Activated T-cell treated with anti-CD3 and anti-CD28 coated beads, Interleukin-2, amount 50 U/mL, for 4 hours (primary cell): ENCODE measurements around the gene PIGB. TPM values are rescaled to one million over a fixed set of nuclear protein-coding genes. Genes with fewer than 3 reads are reported as not detected.
"Not testable (repeated sequence)": the region's sequence is repeated elsewhere in the genome, so short reads cannot be mapped to it uniquely, and the experiment has no call there.

Experiments used
- ATAC-seq, 2 donors: fragments of 200-7000 bp; cut with Tn5 transposase; one replicate each; pipeline ENCODE4 v1.10.0; 2021
- DNase-seq: peaks from one replicate; pipeline ENCODE4 v3.0.0-alpha.2; 2020
- H3K27me3 Mint-ChIP-seq: one replicate; pipeline ENCODE4 v1.8.0; 2021; ENCODE audit warnings: low read depth, mixed read lengths
- H3K36me3 Mint-ChIP-seq: one replicate; pipeline ENCODE4 v1.8.0; 2022; ENCODE audit warnings: mixed read lengths; ENCODE audit not compliant: insufficient read depth
- H3K4me1 Mint-ChIP-seq: one replicate; pipeline ENCODE4 v1.8.0; 2021; ENCODE audit warnings: low read depth, mixed read lengths
- H3K4me3 Mint-ChIP-seq: one replicate; pipeline ENCODE4 v1.8.0; 2021; ENCODE audit warnings: mild to moderate bottlenecking, moderate library complexity, mixed read lengths
- H3K9me3 Mint-ChIP-seq: one replicate; pipeline ENCODE4 v1.8.0; 2021; ENCODE audit warnings: mixed read lengths
- total RNA-seq, 3 donors: library from RNA; stranded (reverse); gene quantifications; one replicate each; pipeline ENCODE4 v1.2.1, GENCODE V29; 2021

The PIGB gene
- total RNA-seq, 3 donors from 2014 or later: 12.2 to 14.2 (median 13.0) TPM

GRCh38 chr15:55286442-55287189 is 32.4 kb upstream of the PIGB start:
- DNase-seq, ATAC-seq, H3K9me3 Mint-ChIP-seq, H3K27me3 Mint-ChIP-seq: not testable (repeated sequence)
- H3K4me3 Mint-ChIP-seq: peak overlapping the region; percentile 96
- peaks cover 28% of the 10 kb centered on the region for H3K36me3 Mint-ChIP-seq
- H3K4me1 Mint-ChIP-seq: peaks cover 72% of the 10 kb centered on the region

GRCh38 chr15:55288006-55288717 is 30.9 kb upstream of the PIGB start:
- Mint-ChIP-seq H3K36me3 (peaks cover 28% of the 10 kb centered on the region), H3K27me3 (no peaks in the 10 kb centered on the region), H3K4me1 (peaks cover 56% of the 10 kb centered on the region), H3K4me3 (peak overlapping the region; percentile 96), H3K9me3 (no peaks in the 10 kb centered on the region)
- ATAC-seq (no peak), DNase-seq (no peak)

- Mint-ChIP-seq H3K4me3 (peak overlapping the region; percentile 96), H3K9me3 (no peaks in the 10 kb centered on the region), H3K27me3 (no peaks in the 10 kb centered on the region), H3K36me3 (peaks cover 25% of the 10 kb centered on the region), H3K4me1 (peaks cover 47% of the 10 kb centered on the region)
- ATAC-seq (peak; percentile 38 to 49), DNase-seq (peak; percentile 23)
Measured at GRCh38 chr15:55289011-55289745, 29.8 kb upstream of the PIGB start.

DNA sequence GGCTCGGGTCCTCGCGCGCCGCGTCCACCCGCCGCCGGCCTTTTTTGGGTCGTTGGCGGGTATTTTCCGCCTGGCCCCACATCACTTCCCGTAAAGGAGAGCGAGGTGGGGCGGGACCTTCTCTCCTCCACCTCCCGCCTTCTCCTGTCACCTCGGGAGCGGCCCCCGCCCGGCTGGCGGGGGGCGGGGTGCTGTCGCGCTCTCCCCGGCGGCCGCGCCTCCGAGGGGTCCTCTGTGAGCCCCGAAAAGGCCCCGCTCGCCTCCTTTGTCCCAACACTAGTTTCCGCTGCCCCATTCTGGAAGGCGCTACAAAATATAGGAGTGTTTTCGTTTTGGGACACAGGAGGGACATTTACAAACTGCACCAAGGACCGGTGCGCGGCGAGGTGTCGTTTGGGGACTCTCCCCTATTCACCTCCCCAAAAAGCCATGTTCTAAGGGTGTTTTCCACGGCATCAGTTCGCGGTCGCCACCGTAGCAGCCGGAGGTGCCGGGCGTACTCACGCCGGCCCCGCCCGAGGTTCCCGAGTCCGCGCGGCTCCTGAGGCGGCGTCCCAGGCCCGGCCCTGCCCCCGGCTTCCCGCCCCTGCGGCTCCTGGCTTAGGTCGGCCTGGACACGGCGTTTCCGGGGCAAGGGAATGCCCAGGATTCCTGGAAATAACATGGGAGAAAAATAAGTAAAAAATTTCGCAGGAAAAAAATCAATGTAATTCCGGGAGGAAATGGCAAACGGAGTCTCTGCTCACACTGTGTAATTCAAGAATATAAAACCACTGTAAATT is 29.1 kb upstream of the PIGB start, which contains the start of gene RAB27A:
RAB27A (minus strand) TSS at position 68 of the 782 bp plus-strand sequence. CDS start 54,879 bp downstream, outside the sequence.
- peak; percentile 74 to 81 for ATAC-seq
- H3K4me3 Mint-ChIP-seq: peak within 1 kb of the TSS; percentile 96

GRCh38 chr15:55290528-55291057 is 28.4 kb upstream of the PIGB start:
- ATAC-seq (peak; percentile 69 to 73), DNase-seq (peak; percentile 84)
- peak overlapping the region; percentile 96 for H3K4me3 Mint-ChIP-seq
- peaks cover 34% of the 10 kb centered on the region for H3K4me1 Mint-ChIP-seq
- peaks cover 17% of the 10 kb centered on the region for H3K36me3 Mint-ChIP-seq
- no peaks in the 10 kb centered on the region for H3K27me3 Mint-ChIP-seq
- no peaks in the 10 kb centered on the region for H3K9me3 Mint-ChIP-seq

More for the DNA sequence above, 29.1 kb upstream of the PIGB start, which contains the start of gene RAB27A:
- Mint-ChIP-seq H3K9me3 (no peaks in the 10 kb centered on the region), H3K36me3 (peaks cover 22% of the 10 kb centered on the region), H3K27me3 (no peaks in the 10 kb centered on the region), H3K4me1 (peaks cover 40% of the 10 kb centered on the region)
- DNase-seq: peak; percentile 78

DNA sequence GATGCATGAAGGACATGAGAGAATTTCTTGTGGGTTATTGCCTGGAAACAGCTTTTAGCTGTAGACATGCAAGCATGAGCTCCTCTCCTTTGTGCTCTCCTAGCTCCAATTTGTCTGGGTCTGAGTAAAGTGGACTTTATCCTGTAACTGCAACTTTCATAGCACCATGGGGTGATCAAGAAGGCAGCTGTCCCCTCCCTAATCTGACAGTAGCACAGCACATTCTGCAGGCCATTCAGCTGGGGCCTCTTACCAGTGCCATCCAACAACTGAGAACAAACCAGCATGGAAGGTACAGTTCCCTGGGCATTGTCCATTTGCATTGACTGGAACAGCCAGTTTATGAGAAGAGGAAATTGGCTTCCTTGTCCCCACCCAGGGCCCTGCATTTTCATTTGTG is 21.7 kb upstream of the PIGB start:
- Mint-ChIP-seq H3K27me3 (no peaks in the 10 kb centered on the region), H3K4me3 (no peak overlapping the region), H3K4me1 (no peaks in the 10 kb centered on the region), H3K36me3 (no peaks in the 10 kb centered on the region), H3K9me3 (no peaks in the 10 kb centered on the region)
- ATAC-seq (no peak), DNase-seq (no peak)

- not testable (repeated sequence) for H3K4me3 Mint-ChIP-seq, H3K27me3 Mint-ChIP-seq, ATAC-seq, H3K9me3 Mint-ChIP-seq, DNase-seq, H3K4me1 Mint-ChIP-seq
- H3K36me3 Mint-ChIP-seq: peaks cover 12% of the 10 kb centered on the region
Measured at GRCh38 chr15:55302801-55303200, 16.2 kb upstream of the PIGB start.

GRCh38 chr15:55319537-55320237 is 665 bp downstream of the PIGB start:
- ATAC-seq (no peak), DNase-seq (no peak)
- peak overlapping the region; percentile 98 for H3K4me3 Mint-ChIP-seq
- peaks cover 12% of the 10 kb centered on the region for H3K36me3 Mint-ChIP-seq
- peaks cover 50% of the 10 kb centered on the region for H3K4me1 Mint-ChIP-seq
- H3K9me3 Mint-ChIP-seq: no peaks in the 10 kb centered on the region
- H3K27me3 Mint-ChIP-seq: no peaks in the 10 kb centered on the region

DNA sequence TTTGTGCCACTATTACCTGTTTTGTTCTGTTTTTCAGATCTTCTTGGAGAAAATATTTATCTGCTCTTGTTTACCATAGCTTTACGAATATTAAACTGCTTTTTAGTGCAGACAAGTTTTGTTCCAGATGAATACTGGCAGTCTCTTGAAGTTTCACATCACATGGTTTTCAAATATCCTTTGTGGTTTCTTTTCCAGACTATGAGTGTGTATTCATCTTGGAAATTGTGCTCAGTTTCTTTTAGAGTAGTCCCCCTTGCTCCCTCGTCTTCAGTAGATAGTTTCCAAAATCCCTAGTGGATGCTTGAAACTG is 1.2 kb downstream of the PIGB start:
- no peaks in the 10 kb centered on the region for H3K9me3 Mint-ChIP-seq
- peaks cover 45% of the 10 kb centered on the region for H3K4me1 Mint-ChIP-seq
- no peak for ATAC-seq
- peak overlapping the region; percentile 98 for H3K4me3 Mint-ChIP-seq
- DNase-seq: no peak
- peaks cover 12% of the 10 kb centered on the region for H3K36me3 Mint-ChIP-seq
- H3K27me3 Mint-ChIP-seq: no peaks in the 10 kb centered on the region

GRCh38 chr15:55320963-55321362 is 1.9 kb downstream of the PIGB start:
- ATAC-seq (no peak), DNase-seq (no peak)
- Mint-ChIP-seq H3K36me3 (peaks cover 12% of the 10 kb centered on the region), H3K27me3 (no peaks in the 10 kb centered on the region), H3K4me1 (peaks cover 38% of the 10 kb centered on the region), H3K9me3 (no peaks in the 10 kb centered on the region), H3K4me3 (no peak overlapping the region)

DNA sequence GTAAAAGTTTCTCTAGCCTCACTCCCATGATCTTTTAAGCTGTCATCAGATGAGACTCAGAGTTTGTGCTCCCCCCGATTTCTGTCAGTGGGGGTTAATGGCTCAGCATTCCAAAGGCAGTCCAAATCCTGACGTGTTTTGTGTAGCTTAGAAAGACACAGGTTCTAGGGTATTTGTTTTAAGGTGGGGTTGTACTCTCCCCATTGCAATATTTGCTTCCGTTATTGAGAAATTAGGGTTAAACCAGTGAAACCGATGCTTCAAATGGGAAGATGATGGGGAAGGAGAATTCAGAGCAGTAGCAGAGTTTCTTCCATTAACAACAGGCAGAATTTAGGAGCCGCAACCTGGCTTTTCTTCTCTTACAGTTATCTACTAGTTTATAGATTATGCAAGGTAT is 3.4 kb downstream of the PIGB start:
- Mint-ChIP-seq H3K36me3 (peaks cover 9% of the 10 kb centered on the region), H3K4me3 (no peak overlapping the region)

DNA sequence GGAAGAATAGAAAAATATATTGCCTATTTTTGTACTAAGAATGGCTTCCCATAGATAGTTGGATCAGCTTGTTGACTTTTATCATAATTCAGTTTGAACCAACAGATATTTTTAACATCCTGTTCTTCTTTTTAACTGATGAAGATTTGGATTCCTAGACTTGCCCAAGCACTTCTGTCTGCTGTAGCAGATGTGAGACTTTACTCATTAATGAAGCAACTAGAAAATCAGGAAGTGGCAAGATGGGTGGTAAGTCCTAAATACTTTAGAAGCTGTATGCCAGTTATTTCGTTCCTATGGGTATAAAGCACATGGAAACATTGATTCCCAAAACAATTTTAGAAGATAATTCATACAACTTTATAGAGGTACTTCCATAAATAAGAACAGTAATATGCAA is 8.4 kb downstream of the PIGB start:
- H3K4me1 Mint-ChIP-seq: peaks cover 6% of the 10 kb centered on the region
- no peak overlapping the region for H3K4me3 Mint-ChIP-seq
- peaks cover 16% of the 10 kb centered on the region for H3K36me3 Mint-ChIP-seq
- DNase-seq (no peak), ATAC-seq (no peak)
- no peaks in the 10 kb centered on the region for H3K27me3 Mint-ChIP-seq
- H3K9me3 Mint-ChIP-seq: no peaks in the 10 kb centered on the region

More for the DNA sequence above, 3.4 kb downstream of the PIGB start:
- ATAC-seq (no peak), DNase-seq (no peak)
- Mint-ChIP-seq H3K9me3 (no peaks in the 10 kb centered on the region), H3K4me1 (peaks cover 29% of the 10 kb centered on the region), H3K27me3 (no peaks in the 10 kb centered on the region)

- no peaks in the 10 kb centered on the region for H3K27me3 Mint-ChIP-seq
- DNase-seq (no peak), ATAC-seq (no peak)
- H3K4me3 Mint-ChIP-seq: no peak overlapping the region
- no peaks in the 10 kb centered on the region for H3K9me3 Mint-ChIP-seq
- H3K36me3 Mint-ChIP-seq: peaks cover 17% of the 10 kb centered on the region
- no peaks in the 10 kb centered on the region for H3K4me1 Mint-ChIP-seq
Measured at GRCh38 chr15:55334371-55334770, 15.3 kb downstream of the PIGB start.
